ENCODE results near the gene CTF1. TPM values are rescaled to one million over a fixed set of nuclear protein-coding genes. Genes with fewer than 3 reads are reported as not detected.

Gene CTF1
- total RNA-seq, 1 donor from 2014 or later: 0.62 TPM

- CTCF ChIA-PET: no interaction called here
- Mint-ChIP-seq H3K27me3 (no peaks in the 10 kb centered on the region), H3K9me3 (no peaks in the 10 kb centered on the region), H3K4me3 (no peak overlapping the region), H3K27ac (peak overlapping the region; percentile 9), H3K4me1 (peaks cover 30% of the 10 kb centered on the region), H3K36me3 (ENCODE audit: low read depth) (peaks cover 31% of the 10 kb centered on the region)
- POLR2A ChIA-PET: interaction anchor here (0.5 to 0.7 kb wide), 2 partner anchors 15 to 89 kb away, joined by 3 to 4 read pairs; no protein-coding TSS in a partner anchor
- no peak for TF ChIP-seq CTCF (IDR thresholded peaks at IDR 0.05)
- no peak for DNase-seq
- intact Hi-C loops (cut with micrococcal nuclease): no loop called here
- no peak for ATAC-seq (ENCODE audit: low read depth)
Observed at GRCh38 chr16:30882429-30883310, 13.7 kb upstream of the CTF1 start.

- Mint-ChIP-seq H3K27ac (peak overlapping the region; percentile 59), H3K36me3 (ENCODE audit: low read depth) (peaks cover 38% of the 10 kb centered on the region), H3K4me3 (peak overlapping the region; percentile 8), H3K9me3 (no peaks in the 10 kb centered on the region), H3K27me3 (no peaks in the 10 kb centered on the region), H3K4me1 (peaks cover 33% of the 10 kb centered on the region)
- ATAC-seq (ENCODE audit: low read depth): peak; percentile 99
- intact Hi-C loops (cut with micrococcal nuclease): loop anchor here (1.0 kb wide), 2 partner anchors 8 to 10 kb away; partner anchors contain the start of gene BCL7C
- DNase-seq: no peak
- ChIA-PET CTCF (interaction anchor here (1.0 to 1.6 kb wide), 2 partner anchors 17 to 40 kb away, joined by 3 to 4 read pairs; no protein-coding TSS in a partner anchor), POLR2A (interaction anchor here (0.6 to 3.0 kb wide), 8 partner anchors 8 to 240 kb away, joined by 3 to 23 read pairs (median 6); partner anchors contain the start of gene CTF1)
- TF ChIP-seq CTCF (IDR thresholded peaks at IDR 0.05): no peak
Observed at GRCh38 chr16:30884760-30885159, 11.7 kb upstream of the CTF1 start.

- H3K27me3 Mint-ChIP-seq: no peaks in the 10 kb centered on the region
- no peaks in the 10 kb centered on the region for H3K9me3 Mint-ChIP-seq
- H3K27ac Mint-ChIP-seq: peak overlapping the region; percentile 59
- ATAC-seq (ENCODE audit: low read depth) (no peak), DNase-seq (no peak)
- no peak for TF ChIP-seq CTCF (IDR thresholded peaks at IDR 0.05)
- H3K4me1 Mint-ChIP-seq: peaks cover 33% of the 10 kb centered on the region
- H3K36me3 Mint-ChIP-seq (ENCODE audit: low read depth): peaks cover 41% of the 10 kb centered on the region
- H3K4me3 Mint-ChIP-seq: peak overlapping the region; percentile 8
- ChIA-PET CTCF (interaction anchor here (1.0 to 1.6 kb wide), 2 partner anchors 17 to 40 kb away, joined by 3 to 4 read pairs; no protein-coding TSS in a partner anchor), POLR2A (interaction anchor here (0.6 to 3.0 kb wide), 5 partner anchors 8 to 241 kb away, joined by 3 to 23 read pairs (median 6); partner anchors contain the start of gene CTF1)
- intact Hi-C loops (cut with micrococcal nuclease): loop anchor here (1.0 kb wide), 1 partner anchor 9 kb away; the partner anchor contains the start of gene BCL7C
Observed at GRCh38 chr16:30885196-30885595, 11.2 kb upstream of the CTF1 start.

GRCh38 chr16:30886145-30886544 lies 10.3 kb upstream of the CTF1 start:
- H3K4me1 Mint-ChIP-seq: peaks cover 33% of the 10 kb centered on the region
- no peaks in the 10 kb centered on the region for H3K9me3 Mint-ChIP-seq
- intact Hi-C loops (cut with micrococcal nuclease): no loop called here
- no peak overlapping the region for H3K4me3 Mint-ChIP-seq
- DNase-seq (no peak), ATAC-seq (ENCODE audit: low read depth) (no peak)
- no peak overlapping the region for H3K27ac Mint-ChIP-seq
- peaks cover 43% of the 10 kb centered on the region for H3K36me3 Mint-ChIP-seq (ENCODE audit: low read depth)
- CTCF ChIA-PET: no interaction called here
- no peaks in the 10 kb centered on the region for H3K27me3 Mint-ChIP-seq
- no peak for TF ChIP-seq CTCF (IDR thresholded peaks at IDR 0.05)
- POLR2A ChIA-PET: interaction anchor here (3.0 kb wide), 1 partner anchor 11 kb away, joined by 23 read pairs; no protein-coding TSS in a partner anchor

GRCh38 chr16:30887927-30888326 lies 8.5 kb upstream of the CTF1 start:
- Mint-ChIP-seq H3K4me3 (no peak overlapping the region), H3K4me1 (peaks cover 32% of the 10 kb centered on the region), H3K36me3 (ENCODE audit: low read depth) (peaks cover 40% of the 10 kb centered on the region), H3K27me3 (no peaks in the 10 kb centered on the region), H3K9me3 (no peaks in the 10 kb centered on the region), H3K27ac (no peak overlapping the region)
- ChIA-PET POLR2A (interaction anchor here (1.2 kb wide), 1 partner anchor 83 kb away, joined by 4 read pairs; no protein-coding TSS in a partner anchor), CTCF (no interaction called here)
- ATAC-seq (ENCODE audit: low read depth) (no peak), DNase-seq (no peak)
- intact Hi-C loops (cut with micrococcal nuclease): no loop called here
- TF ChIP-seq CTCF (IDR thresholded peaks at IDR 0.05): no peak

Measured in activated B cell treated with CpG ODN at 0.5 μM for 24 hours (primary cell).